CD4-positive, alpha-beta T cell (primary cell): ENCODE data around the gene FGGY. TPM values are rescaled to one million over a fixed set of nuclear protein-coding genes. Genes with fewer than 3 reads are reported as not detected.
"Not testable (repeated sequence)": the region's sequence is repeated elsewhere in the genome, so short reads cannot be mapped to it uniquely, and the experiment has no call there.

Source experiments
- ATAC-seq: fragments of 200-7000 bp; cut with Tn5 transposase; one replicate; pipeline ENCODE4 v1.10.0; 2022; ENCODE audit warnings: mild to moderate bottlenecking; ENCODE audit not compliant: poor library complexity
- CTCF ChIA-PET: fragments of 350-600 bp; sonication (Branson Sonifier 250); formaldehyde crosslinking; loops from one replicate; lab custom pipeline; 2021; ENCODE audit warnings: antibody characterized with exemption, inconsistent platforms; lab: Charles Lee
- POLR2A ChIA-PET: fragments of 350-600 bp; sonication (Branson Sonifier 250); formaldehyde crosslinking; loops from one replicate; lab custom pipeline; 2021; ENCODE audit warnings: antibody characterized with exemption, inconsistent platforms; lab: Charles Lee
- DNase-seq, 14 experiments: peaks; one replicate each; pipeline ENCODE4 v3.0.0-alpha.2; 2013 to 2020; ENCODE audit warnings: mixed read lengths in 2 of 14
- H3K27ac ChIP-seq, 2 donors: one replicate each; pipeline versions ENCODE4 v1.5.1 to v1.7.0; 2013; ENCODE audit warnings: low read length in 2 of 2, low read depth in 1 of 2, mild to moderate bottlenecking in 1 of 2
- H3K27me3 ChIP-seq, 2 experiments: 1 replicate in 1 of 2; 2 replicates in 1 of 2; pipeline versions ENCODE4 v1.6.1 to v1.7.0; 2013; ENCODE audit warnings: low read length in 2 of 2, control low read depth in 1 of 2, mild to moderate bottlenecking in 1 of 2, moderate library complexity in 1 of 2; ENCODE audit not compliant: insufficient read depth in 2 of 2, control insufficient read depth in 1 of 2
- H3K36me3 ChIP-seq: one replicate; pipeline ENCODE4 v1.6.1; 2013; ENCODE audit warnings: low read length, control low read depth; ENCODE audit not compliant: insufficient read depth
- H3K4me1 ChIP-seq: one replicate; pipeline ENCODE4 v1.6.1; 2013; ENCODE audit warnings: low read length, control low read depth; ENCODE audit not compliant: insufficient read depth
- H3K4me3 ChIP-seq: one replicate; pipeline ENCODE4 v1.5.1; 2013; ENCODE audit warnings: mild to moderate bottlenecking, low read length, moderate library complexity
- H3K9me3 ChIP-seq, 2 experiments: 1 replicate in 1 of 2; 2 replicates in 1 of 2; pipeline versions ENCODE4 v1.6.1 to v1.7.0; 2013; ENCODE audit warnings: low read length in 2 of 2, mild to moderate bottlenecking in 2 of 2, control low read depth in 1 of 2, moderate library complexity in 1 of 2; ENCODE audit not compliant: control insufficient read depth in 1 of 2, insufficient read depth in 1 of 2
- H3K27ac Mint-ChIP-seq: one replicate; pipeline ENCODE4 v1.8.0; 2020; ENCODE audit warnings: mixed read lengths
- H3K27me3 Mint-ChIP-seq: one replicate; pipeline ENCODE4 v1.8.0; 2021; ENCODE audit warnings: mixed read lengths
- H3K36me3 Mint-ChIP-seq: one replicate; pipeline ENCODE4 v1.8.0; 2021; ENCODE audit warnings: low read depth, mixed read lengths
- H3K4me1 Mint-ChIP-seq: one replicate; pipeline ENCODE4 v1.8.0; 2021; ENCODE audit warnings: low read depth, mixed read lengths
- H3K4me3 Mint-ChIP-seq: one replicate; pipeline ENCODE4 v1.8.0; 2020; ENCODE audit warnings: mild to moderate bottlenecking, mixed read lengths
- H3K9me3 Mint-ChIP-seq: one replicate; pipeline ENCODE4 v1.8.0; 2020; ENCODE audit warnings: mixed read lengths
- intact Hi-C, 2 experiments: fragments of 100-400 bp; cut with DNase I in 1 of 2; cut with micrococcal nuclease in 1 of 2; formaldehyde crosslinking; loops; one replicate each; pipeline versions ENCODE4 v1.15.1 to v1.9.0; 2023 to 2025; cut with DNase I, micrococcal nuclease
- total RNA-seq, 174 experiments: library from RNA in 2 of 174; stranded (reverse) in 2 of 174; gene quantifications; one replicate each; pipeline ENCODE4 v1.2.3 and lab custom pipeline; 2021 to 2026
- TF ChIP-seq, protein P1 (sequence below): fragments of 200-600 bp; IDR thresholded peaks from one replicate; pipeline ENCODE4 v1.8.0; 2022; ENCODE audit warnings: antibody characterized with exemption, mild to moderate bottlenecking

FGGY gene
- total RNA-seq, 2 experiments from 2014 or later: 9.5 to 10.0 TPM

DNA sequence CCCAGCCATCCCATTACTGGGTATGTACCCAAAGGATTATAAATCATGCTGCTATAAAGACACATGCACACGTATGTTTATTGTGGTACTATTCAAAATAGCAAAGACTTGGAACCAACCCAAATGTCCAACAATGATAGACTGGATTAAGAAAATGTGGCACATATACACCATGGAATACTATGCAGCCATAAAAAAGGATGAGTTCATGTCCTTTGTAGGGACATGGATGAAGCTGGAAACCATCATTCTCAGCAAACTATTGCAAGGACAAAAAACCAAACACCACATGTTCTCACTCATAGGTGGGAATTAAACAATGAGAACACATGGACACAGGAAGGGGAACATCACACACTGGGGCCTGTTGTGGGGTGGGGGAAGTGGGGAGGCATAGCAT, 40.5 kb upstream of the FGGY start:
- not testable (repeated sequence) for H3K4me1 ChIP-seq, H3K27ac Mint-ChIP-seq, H3K9me3 Mint-ChIP-seq

DNA sequence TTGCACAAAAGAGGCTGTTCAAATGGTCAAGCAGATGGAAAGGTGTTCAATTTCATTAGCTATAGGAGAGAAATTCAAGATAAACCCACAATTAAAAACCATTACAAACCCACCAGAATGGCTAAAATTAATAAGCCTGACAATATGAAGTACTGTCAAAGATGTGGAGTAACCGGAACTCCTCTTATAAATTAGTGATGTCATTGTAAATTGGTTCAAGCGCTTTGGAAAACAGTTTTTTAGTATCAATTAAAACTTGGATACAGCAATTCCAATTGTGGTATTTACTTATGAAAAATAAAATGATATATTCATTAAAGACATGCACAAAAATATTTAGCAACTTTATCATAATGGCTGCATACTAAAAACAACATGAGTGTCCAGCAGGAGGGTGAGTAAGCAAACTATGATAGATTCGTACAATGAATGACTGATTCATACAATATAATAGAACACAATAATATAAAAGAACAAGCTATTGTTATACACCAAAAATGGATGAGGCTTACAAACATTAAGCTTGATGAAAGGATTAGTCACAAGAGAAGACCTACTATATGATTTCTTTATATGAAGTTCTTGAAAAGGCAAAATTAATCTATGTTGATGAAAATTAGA, 38.4 kb upstream of the FGGY start:
- H3K4me1 Mint-ChIP-seq: no peaks in the 10 kb centered on the region
- POLR2A ChIA-PET: no interaction called here

More for the DNA sequence above, 40.5 kb upstream of the FGGY start:
- H3K27ac ChIP-seq, H3K27me3 Mint-ChIP-seq, H3K36me3 ChIP-seq, DNase-seq, ATAC-seq, H3K27me3 ChIP-seq, H3K4me1 Mint-ChIP-seq, CTCF ChIA-PET, H3K36me3 Mint-ChIP-seq, POLR2A ChIA-PET, H3K4me3 Mint-ChIP-seq, H3K4me3 ChIP-seq, intact Hi-C loops, H3K9me3 ChIP-seq: not testable (repeated sequence)

DNA sequence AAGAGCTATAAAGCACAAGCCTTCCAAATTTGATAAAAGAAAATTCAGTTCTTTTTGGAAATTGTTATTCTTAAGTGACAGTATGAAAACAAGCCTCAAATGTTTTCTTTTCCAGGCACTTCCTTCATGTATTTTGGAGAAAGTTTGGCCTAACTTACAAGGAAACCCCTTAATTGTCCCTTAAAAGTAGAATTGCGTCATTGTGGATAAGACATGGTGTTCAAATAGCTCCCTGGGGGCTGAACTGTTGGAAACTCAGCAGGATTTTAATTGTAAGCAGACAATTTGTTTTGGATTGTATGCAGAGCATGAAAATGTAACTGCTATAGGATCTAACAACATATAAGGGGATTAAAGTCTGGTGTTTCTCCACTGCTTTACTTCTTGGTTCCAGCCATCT, 35.4 kb upstream of the FGGY start:
- Mint-ChIP-seq H3K36me3 (no peaks in the 10 kb centered on the region), H3K27ac (no peak overlapping the region), H3K27me3 (no peaks in the 10 kb centered on the region), H3K4me1 (no peaks in the 10 kb centered on the region), H3K4me3 (no peak overlapping the region), H3K9me3 (no peaks in the 10 kb centered on the region)
- ATAC-seq: no peak
- DNase-seq: no peak
- H3K27ac ChIP-seq: no peak overlapping the region
- ChIA-PET CTCF (no interaction called here), POLR2A (no interaction called here)
- H3K4me1 ChIP-seq: no peaks in the 10 kb centered on the region
- no peaks in the 10 kb centered on the region for H3K27me3 ChIP-seq
- TF ChIP-seq, protein P1, sequence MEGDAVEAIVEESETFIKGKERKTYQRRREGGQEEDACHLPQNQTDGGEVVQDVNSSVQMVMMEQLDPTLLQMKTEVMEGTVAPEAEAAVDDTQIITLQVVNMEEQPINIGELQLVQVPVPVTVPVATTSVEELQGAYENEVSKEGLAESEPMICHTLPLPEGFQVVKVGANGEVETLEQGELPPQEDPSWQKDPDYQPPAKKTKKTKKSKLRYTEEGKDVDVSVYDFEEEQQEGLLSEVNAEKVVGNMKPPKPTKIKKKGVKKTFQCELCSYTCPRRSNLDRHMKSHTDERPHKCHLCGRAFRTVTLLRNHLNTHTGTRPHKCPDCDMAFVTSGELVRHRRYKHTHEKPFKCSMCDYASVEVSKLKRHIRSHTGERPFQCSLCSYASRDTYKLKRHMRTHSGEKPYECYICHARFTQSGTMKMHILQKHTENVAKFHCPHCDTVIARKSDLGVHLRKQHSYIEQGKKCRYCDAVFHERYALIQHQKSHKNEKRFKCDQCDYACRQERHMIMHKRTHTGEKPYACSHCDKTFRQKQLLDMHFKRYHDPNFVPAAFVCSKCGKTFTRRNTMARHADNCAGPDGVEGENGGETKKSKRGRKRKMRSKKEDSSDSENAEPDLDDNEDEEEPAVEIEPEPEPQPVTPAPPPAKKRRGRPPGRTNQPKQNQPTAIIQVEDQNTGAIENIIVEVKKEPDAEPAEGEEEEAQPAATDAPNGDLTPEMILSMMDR: no peak
- H3K36me3 ChIP-seq: no peaks in the 10 kb centered on the region
- no peak overlapping the region for H3K4me3 ChIP-seq
- intact Hi-C loops: no loop called here
- no peaks in the 10 kb centered on the region for H3K9me3 ChIP-seq

More for the DNA sequence above, 38.4 kb upstream of the FGGY start:
- ATAC-seq: no peak
- Histone ChIP-seq H3K4me1 (no peaks in the 10 kb centered on the region), H3K27me3 (no peaks in the 10 kb centered on the region), H3K4me3 (no peak overlapping the region), H3K36me3 (no peaks in the 10 kb centered on the region), H3K27ac (no peak overlapping the region), H3K9me3 (no peaks in the 10 kb centered on the region)
- Mint-ChIP-seq H3K4me3 (no peak overlapping the region), H3K9me3 (no peaks in the 10 kb centered on the region), H3K27me3 (no peaks in the 10 kb centered on the region), H3K36me3 (no peaks in the 10 kb centered on the region), H3K27ac (no peak overlapping the region)
- CTCF ChIA-PET: interaction anchor here (1.7 kb wide), 1 partner anchor 19 kb away, joined by 3 read pairs; no protein-coding TSS in a partner anchor
- TF ChIP-seq, protein P1: no peak
- intact Hi-C loops: no loop called here
- no peak for DNase-seq

DNA sequence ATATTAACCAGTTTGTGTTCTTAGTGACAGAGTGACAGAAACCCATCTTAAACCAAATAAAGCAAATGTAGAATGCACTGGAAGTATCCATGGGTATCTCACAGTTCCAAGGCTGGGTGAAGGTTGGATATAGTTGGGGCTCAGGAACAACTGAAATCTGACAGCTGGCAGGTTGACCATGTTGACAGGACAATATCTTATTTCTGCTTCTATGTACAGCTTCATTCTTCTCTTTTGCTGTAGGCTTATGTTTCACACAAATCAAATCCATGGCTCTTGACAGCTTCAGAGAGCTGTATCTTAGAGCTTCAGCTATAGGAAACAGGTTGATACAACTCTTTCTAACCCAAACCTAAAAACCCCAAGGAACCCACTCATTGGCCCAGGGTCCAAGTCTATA, 34.3 kb upstream of the FGGY start:
- TF ChIP-seq, protein P1: no peak
- ATAC-seq: no peak
- H3K36me3 ChIP-seq: no peaks in the 10 kb centered on the region
- POLR2A ChIA-PET: no interaction called here
- Mint-ChIP-seq H3K4me1 (no peaks in the 10 kb centered on the region), H3K27ac (no peak overlapping the region), H3K9me3 (no peaks in the 10 kb centered on the region), H3K4me3 (no peak overlapping the region), H3K36me3 (no peaks in the 10 kb centered on the region), H3K27me3 (no peaks in the 10 kb centered on the region)
- intact Hi-C loops: no loop called here
- CTCF ChIA-PET: no interaction called here
- DNase-seq: no peak
- H3K27ac ChIP-seq: no peak overlapping the region
- H3K27me3 ChIP-seq: no peaks in the 10 kb centered on the region
- no peaks in the 10 kb centered on the region for H3K4me1 ChIP-seq
- no peak overlapping the region for H3K4me3 ChIP-seq
- no peaks in the 10 kb centered on the region for H3K9me3 ChIP-seq
